ENCODE results near the gene SLC23A3.

DNA sequence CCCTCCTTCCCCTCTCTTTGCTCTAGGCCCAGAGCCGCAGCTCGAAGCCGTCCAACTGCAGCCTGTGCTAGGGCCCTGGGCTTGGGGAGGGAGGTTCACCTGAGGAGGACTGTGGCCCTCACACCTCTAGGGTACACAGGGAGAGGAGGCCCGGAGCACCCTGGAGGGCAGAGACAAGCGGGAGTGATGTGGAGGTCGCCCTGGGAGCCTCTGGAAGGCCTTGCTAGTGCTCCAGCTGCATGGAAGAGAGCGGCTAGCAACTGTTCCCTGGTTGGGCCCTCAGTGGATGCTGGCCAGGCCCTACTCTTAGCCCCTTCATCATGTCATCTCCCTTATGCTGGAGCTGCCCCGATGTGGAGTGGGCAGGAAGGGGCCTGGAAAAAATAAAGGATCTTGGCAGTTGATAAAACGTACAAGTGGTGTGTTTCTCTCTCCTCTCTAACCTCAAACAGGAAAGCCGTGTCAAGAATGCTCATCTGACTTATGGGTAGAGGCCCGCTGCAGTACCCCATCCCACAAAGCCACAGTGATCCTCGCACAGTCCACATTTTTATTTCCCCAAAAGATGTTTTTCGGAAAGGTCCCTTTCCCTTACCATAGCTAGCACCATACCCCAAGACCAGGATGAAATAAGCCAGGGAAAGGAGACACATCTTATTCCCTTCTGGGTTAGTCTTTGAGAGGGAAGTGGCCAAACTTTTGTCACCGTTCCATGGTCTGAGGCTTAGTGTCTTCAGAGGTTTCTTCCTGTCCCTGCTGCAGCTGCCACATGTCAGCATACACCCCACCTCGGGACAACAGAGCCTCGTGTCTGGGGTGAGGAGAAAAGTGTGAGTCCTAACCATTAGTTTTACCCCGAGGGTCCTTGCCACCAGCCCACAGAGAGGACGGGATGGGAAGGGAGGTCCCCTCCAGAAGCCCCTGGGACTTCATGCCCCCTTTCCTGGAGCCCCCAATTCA, 39.7 kb upstream of the SLC23A3 start:
- no peak for TF ChIP-seq CTCF (conservative IDR thresholded peaks at IDR 0.05; ENCODE audit: low read length)
- no peak for TF ChIP-seq EZH2phosphoT487 (IDR thresholded peaks at IDR 0.05; ENCODE audit: borderline replicate concordance, low read depth, low read length)

Measured in OCI-LY7 (cell line).